ENCODE measurements around the gene C2orf78. TPM values are rescaled to one million over a fixed set of nuclear protein-coding genes. Genes with fewer than 3 reads are reported as not detected.

The C2orf78 gene
- total and polyA plus RNA-seq, 9 of the 15 experiments (the other 6 are each of a cell fraction or from before 2014, with no cell fraction given), result 0.04 to 0.28 (median 0.20) TPM

- no peak for TF ChIP-seq BRCA1 (IDR thresholded peaks at IDR 0.05)
- no peak for TF ChIP-seq BRCA1 (CRISPR knock-in tag; IDR thresholded peaks at IDR 0.05)
- TF ChIP-seq HMBOX1 (IDR thresholded peaks at IDR 0.05), result no peak
- no peak for TF ChIP-seq ZFP36 (IDR thresholded peaks at IDR 0.05; ENCODE audit: low read depth, low read length, partially characterized antibody)
- TF ChIP-seq CEBPG (CRISPR knock-in tag; IDR thresholded peaks at IDR 0.05), result no peak
- TF ChIP-seq CEBPG (tag; conservative IDR thresholded peaks at IDR 0.05 in 1 of 2, IDR thresholded peaks at IDR 0.05 in 1 of 2), result no peak
- TF ChIP-seq POLR2B (IDR thresholded peaks at IDR 0.05; ENCODE audit: low read depth, partially characterized antibody), result no peak
- no peak for TF ChIP-seq SNIP1 (IDR thresholded peaks at IDR 0.05; ENCODE audit: low read depth)
Measured at GRCh38 chr2:73850009-73850408, 66.0 kb downstream of the C2orf78 start (continued).

GRCh38 chr2:73851274-73851673 is 67.3 kb downstream of the C2orf78 start:
- H4K20me1 ChIP-seq (replicated peaks; ENCODE audit: control insufficient read depth, insufficient read depth, low read length), result no peaks in the 10 kb centered on the region
- H3K9ac ChIP-seq (ENCODE audit: insufficient read depth in 1 of 2, low read depth in 2 of 2, low read length in 2 of 2), result no peak overlapping the region
- intact Hi-C loops (cut with micrococcal nuclease), result no loop called here
- in situ Hi-C loops (cut with MboI), result no loop called here
- H3K4me1 ChIP-seq (replicated peaks in 1 of 2; ENCODE audit: control insufficient read depth in 2 of 2, insufficient read depth in 2 of 2, low read length in 2 of 2), result no peaks in the 10 kb centered on the region
- H3K4me2 ChIP-seq (ENCODE audit: insufficient read depth, low read length), result no peak overlapping the region
- POLR2A ChIA-PET, result no interaction called here
- H2AFZ ChIP-seq (ENCODE audit: low read depth, low read length), result no peak overlapping the region
- FAIRE-seq (no peak), ATAC-seq (peak; percentile 52; the same call in 1 of the 3 replicates), DNase-seq (ENCODE audit: extremely low read depth in 1 of 4, low spot score in 3 of 4) (peak in 1 of 4 experiments; percentile 20)
- H3K9me3 ChIP-seq (replicated peaks; ENCODE audit: control insufficient read depth, insufficient read depth, low read depth, low read length), result no peaks in the 10 kb centered on the region
- no peak for TF ChIP-seq ILK (tag; IDR thresholded peaks at IDR 0.05; ENCODE audit: borderline replicate concordance, low read depth)
- peak in 2 of 3 experiments; percentile 34 to 46; a peak in 4 of 6 replicates for TF ChIP-seq CTCF (IDR thresholded peaks at IDR 0.05 in 2 of 3, conservative IDR thresholded peaks at IDR 0.05 in 1 of 3; ENCODE audit: insufficient read depth in 2 of 3, low read depth in 1 of 3, low read length in 3 of 3)
- TF ChIP-seq RNF2 (IDR thresholded peaks at IDR 0.05), result no peak
- H3K27ac ChIP-seq (ENCODE audit: extremely low read depth, low read depth, low read length), result no peak overlapping the region
- H3K36me3 ChIP-seq (ENCODE audit: control insufficient read depth, insufficient read depth, low read length), result peaks cover 90% of the 10 kb centered on the region
- 73% methylated on average over 3 of the region's 3 CpGs for WGBS (ENCODE audit: insufficient coverage, low coverage, missing lambda C conversion rate)
- no peak overlapping the region for H3K4me3 ChIP-seq
- H3K79me2 ChIP-seq (ENCODE audit: control insufficient read depth, insufficient read depth, low read length), result no peaks in the 10 kb centered on the region
- no TSS peak for BruUV-seq (replicated peaks)
- CTCF ChIA-PET (ENCODE audit: low intra/inter-chr PET ratio), result no interaction called here
- no peaks in the 10 kb centered on the region for H3K9me1 ChIP-seq (ENCODE audit: control insufficient read depth, insufficient read depth, low read length)
- no peaks in the 10 kb centered on the region for H3K27me3 ChIP-seq (ENCODE audit: control insufficient read depth in 2 of 2, insufficient read depth in 2 of 2, low read length in 2 of 2)
